ENCODE results near the gene SENP6. TPM values are rescaled to one million over a fixed set of nuclear protein-coding genes. Genes with fewer than 3 reads are reported as not detected.
A peak's percentile ranks its signal among the peaks of the same experiment; 100 is the strongest.
"Not testable (repeated sequence)": the region's sequence is repeated elsewhere in the genome, so short reads cannot be mapped to it uniquely, and the experiment has no call there.

The SENP6 gene
- polyA plus RNA-seq, 1 experiment: 9.9 TPM

DNA sequence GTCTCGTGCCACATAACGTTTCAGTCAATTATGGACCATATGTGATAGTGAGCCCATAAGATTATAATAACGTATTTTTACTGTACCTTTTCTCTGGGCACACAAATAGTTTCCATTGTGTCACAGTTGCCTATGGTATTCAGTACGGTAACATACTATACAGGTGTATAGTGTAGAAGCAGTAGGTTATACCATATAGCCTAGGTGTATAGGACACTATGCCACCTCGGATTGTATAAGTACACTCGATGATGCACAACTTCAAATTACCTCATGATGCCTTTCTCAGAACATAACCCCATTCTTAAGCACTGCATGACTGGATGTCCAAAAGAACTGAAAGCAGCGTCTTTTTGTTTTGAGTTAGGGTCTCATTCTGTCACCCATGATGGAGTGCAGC, 87.9 kb downstream of the SENP6 start:
- H3K36me3 ChIP-seq (ENCODE audit: control insufficient read depth, insufficient read depth, low read length): peaks cover 3% of the 10 kb centered on the region
- CTCF ChIA-PET: no interaction called here
- POLR2A ChIA-PET: no interaction called here
- no peak for DNase-seq (ENCODE audit: low read depth)
- TF ChIP-seq, protein P1, sequence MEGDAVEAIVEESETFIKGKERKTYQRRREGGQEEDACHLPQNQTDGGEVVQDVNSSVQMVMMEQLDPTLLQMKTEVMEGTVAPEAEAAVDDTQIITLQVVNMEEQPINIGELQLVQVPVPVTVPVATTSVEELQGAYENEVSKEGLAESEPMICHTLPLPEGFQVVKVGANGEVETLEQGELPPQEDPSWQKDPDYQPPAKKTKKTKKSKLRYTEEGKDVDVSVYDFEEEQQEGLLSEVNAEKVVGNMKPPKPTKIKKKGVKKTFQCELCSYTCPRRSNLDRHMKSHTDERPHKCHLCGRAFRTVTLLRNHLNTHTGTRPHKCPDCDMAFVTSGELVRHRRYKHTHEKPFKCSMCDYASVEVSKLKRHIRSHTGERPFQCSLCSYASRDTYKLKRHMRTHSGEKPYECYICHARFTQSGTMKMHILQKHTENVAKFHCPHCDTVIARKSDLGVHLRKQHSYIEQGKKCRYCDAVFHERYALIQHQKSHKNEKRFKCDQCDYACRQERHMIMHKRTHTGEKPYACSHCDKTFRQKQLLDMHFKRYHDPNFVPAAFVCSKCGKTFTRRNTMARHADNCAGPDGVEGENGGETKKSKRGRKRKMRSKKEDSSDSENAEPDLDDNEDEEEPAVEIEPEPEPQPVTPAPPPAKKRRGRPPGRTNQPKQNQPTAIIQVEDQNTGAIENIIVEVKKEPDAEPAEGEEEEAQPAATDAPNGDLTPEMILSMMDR (IDR thresholded peaks at IDR 0.05; ENCODE audit: insufficient read depth, low read depth, low read length): no peak
- H3K27me3 ChIP-seq (ENCODE audit: control insufficient read depth, insufficient read depth, low read length): no peaks in the 10 kb centered on the region
- H3K4me3 ChIP-seq (ENCODE audit: low read depth, low read length): no peak overlapping the region

DNA sequence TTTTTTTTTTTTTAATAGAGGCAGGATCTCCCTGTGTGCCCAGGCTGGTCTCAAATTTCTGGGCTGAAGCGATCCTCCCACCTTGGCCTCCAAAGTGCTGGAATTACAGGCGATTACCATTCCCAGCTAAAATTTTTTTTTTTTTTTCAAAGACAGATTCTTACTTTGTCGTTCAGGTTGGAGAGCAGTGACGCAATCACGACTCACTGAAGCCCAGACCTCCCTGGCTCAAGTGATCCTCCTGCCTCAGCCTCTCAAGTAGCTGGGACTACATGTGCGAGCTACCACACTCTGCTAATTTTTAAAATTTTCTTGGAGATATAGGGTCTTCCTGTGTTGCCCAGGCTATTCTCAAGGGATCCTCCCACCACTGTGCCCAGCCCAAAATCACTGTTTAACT, 89.3 kb downstream of the SENP6 start:
- no peaks in the 10 kb centered on the region for H3K27me3 ChIP-seq (ENCODE audit: control insufficient read depth, insufficient read depth, low read length)
- TF ChIP-seq, protein P1 (IDR thresholded peaks at IDR 0.05; ENCODE audit: insufficient read depth, low read depth, low read length): no peak
- ChIA-PET POLR2A (interaction anchor here (0.6 kb wide), 1 partner anchor 63 kb away, joined by 6 read pairs; no protein-coding TSS in a partner anchor), CTCF (interaction anchor here (0.7 kb wide), 2 partner anchors 339 to 431 kb away, joined by 3 read pairs; no protein-coding TSS in a partner anchor)
- peaks cover 3% of the 10 kb centered on the region for H3K36me3 ChIP-seq (ENCODE audit: control insufficient read depth, insufficient read depth, low read length)
- no peak for DNase-seq (ENCODE audit: low read depth)
- no peak overlapping the region for H3K4me3 ChIP-seq (ENCODE audit: low read depth, low read length)

- no peak overlapping the region for H3K4me3 ChIP-seq (ENCODE audit: low read depth, low read length)
- TF ChIP-seq, protein P1 (IDR thresholded peaks at IDR 0.05; ENCODE audit: insufficient read depth, low read depth, low read length): peak; percentile 35
- CTCF ChIA-PET: interaction anchor here (0.5 to 1.2 kb wide), 4 partner anchors 9 to 19 kb away, joined by 3 to 4 read pairs (median 3); no protein-coding TSS in a partner anchor
- POLR2A ChIA-PET: interaction anchor here (0.6 kb wide), 1 partner anchor 44 kb away, joined by 4 read pairs; no protein-coding TSS in a partner anchor
- DNase-seq (ENCODE audit: low read depth): no peak
- peaks cover 1% of the 10 kb centered on the region; the same call in 1 of the 2 replicates for H3K36me3 ChIP-seq (ENCODE audit: control insufficient read depth, insufficient read depth, low read length)
- H3K27me3 ChIP-seq (ENCODE audit: control insufficient read depth, insufficient read depth, low read length): no peaks in the 10 kb centered on the region
Measured at GRCh38 chr6:75693534-75693933, 91.9 kb downstream of the SENP6 start.

DNA sequence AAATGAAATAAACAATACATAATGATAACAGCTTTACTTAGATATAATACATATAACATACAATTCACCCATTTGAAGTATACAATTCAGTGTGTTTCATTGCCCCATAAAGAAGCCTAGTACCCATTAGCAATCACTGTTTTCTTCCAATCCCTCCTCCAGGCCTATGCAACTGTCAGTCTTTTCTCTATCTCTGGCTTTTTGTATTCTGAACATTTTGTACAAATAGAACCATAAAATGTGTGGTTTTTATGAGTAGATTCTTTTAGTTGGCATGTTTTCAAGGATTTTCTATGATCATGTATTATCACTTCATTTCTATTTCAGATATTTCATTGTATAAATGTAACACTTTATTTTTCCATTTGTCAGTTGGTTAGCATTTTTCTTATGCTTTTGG, 92.7 kb downstream of the SENP6 start:
- Histone ChIP-seq H3K4me3 (ENCODE audit: low read depth, low read length) (no peak overlapping the region), H3K36me3 (ENCODE audit: control insufficient read depth, insufficient read depth, low read length) (peaks cover 1% of the 10 kb centered on the region; the same call in 1 of the 2 replicates), H3K27me3 (ENCODE audit: control insufficient read depth, insufficient read depth, low read length) (no peaks in the 10 kb centered on the region)
- DNase-seq (ENCODE audit: low read depth): no peak
- CTCF ChIA-PET: interaction anchor here (1.2 kb wide), 1 partner anchor 14 kb away, joined by 3 read pairs; no protein-coding TSS in a partner anchor
- TF ChIP-seq, protein P1 (IDR thresholded peaks at IDR 0.05; ENCODE audit: insufficient read depth, low read depth, low read length): no peak
- POLR2A ChIA-PET: no interaction called here

DNA sequence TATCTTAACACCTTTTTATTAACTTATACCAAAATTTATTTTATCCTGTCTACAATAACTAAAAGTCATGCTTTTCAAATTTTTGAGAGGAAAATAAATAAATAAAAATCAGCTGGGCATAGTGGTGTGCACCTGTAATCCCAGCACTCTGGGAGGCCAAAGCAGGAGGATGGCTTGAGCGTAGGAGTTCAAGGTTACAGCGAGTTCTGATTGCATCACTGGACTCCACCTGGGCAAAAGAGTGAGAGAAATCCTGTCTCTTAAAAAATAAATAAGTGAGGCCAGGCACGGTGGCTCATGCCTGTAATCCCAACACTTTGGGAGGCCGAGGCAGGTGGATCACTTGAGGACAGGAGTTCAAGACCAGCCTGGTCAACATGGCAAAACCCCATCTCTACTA, 106.7 kb downstream of the SENP6 start:
- H3K27me3 ChIP-seq (ENCODE audit: control insufficient read depth, insufficient read depth, low read length); H3K4me3 ChIP-seq (ENCODE audit: low read depth, low read length); POLR2A ChIA-PET; CTCF ChIA-PET; H3K36me3 ChIP-seq (ENCODE audit: control insufficient read depth, insufficient read depth, low read length); DNase-seq (ENCODE audit: low read depth): not testable (repeated sequence)

GRCh38 chr6:75711173-75711572, 109.5 kb downstream of the SENP6 start:
- DNase-seq (ENCODE audit: low read depth): no peak
- no peaks in the 10 kb centered on the region for H3K27me3 ChIP-seq (ENCODE audit: control insufficient read depth, insufficient read depth, low read length)
- CTCF ChIA-PET: no interaction called here
- POLR2A ChIA-PET: no interaction called here
- H3K4me3 ChIP-seq (ENCODE audit: low read depth, low read length): no peak overlapping the region
- TF ChIP-seq, protein P1 (IDR thresholded peaks at IDR 0.05; ENCODE audit: insufficient read depth, low read depth, low read length): no peak
- peaks cover 4% of the 10 kb centered on the region for H3K36me3 ChIP-seq (ENCODE audit: control insufficient read depth, insufficient read depth, low read length)
